Measurements from ENCODE around the gene ZSCAN30. TPM values are rescaled to one million over a fixed set of nuclear protein-coding genes. Genes with fewer than 3 reads are reported as not detected.

ZSCAN30 gene
- total RNA-seq (10 to 100 TPM; 22.7 to 30.9 TPM), polyA plus RNA-seq (ENCODE audit: insufficient read length in 2 of 2) (10 to 100 TPM; 33.6 to 40.3 TPM)
- long read RNA-seq, donor 1, full-length matches to known transcripts: 8 of 114 reads
- long read RNA-seq, donor 1, partial matches to known transcripts: 69 of 114 reads
- long read RNA-seq, donor 1, other reads (novel, unspliced or antisense): 37 of 114 reads
- long read RNA-seq, donor 2, partial matches to known transcripts: 0 of 9 reads
- long read RNA-seq, donor 2, other reads (novel, unspliced or antisense): 7 of 9 reads
- long read RNA-seq, donor 3, full-length matches to known transcripts: 5 of 30 reads
- long read RNA-seq, donor 3, partial matches to known transcripts: 16 of 30 reads
- long read RNA-seq, donor 3, other reads (novel, unspliced or antisense): 9 of 30 reads
- long read RNA-seq, donor 4, full-length matches to known transcripts: 13 of 13 reads
- long read RNA-seq, donor 4, partial matches to known transcripts: 0 of 13 reads
- long read RNA-seq, donor 4, other reads (novel, unspliced or antisense): 0 of 13 reads

DNA sequence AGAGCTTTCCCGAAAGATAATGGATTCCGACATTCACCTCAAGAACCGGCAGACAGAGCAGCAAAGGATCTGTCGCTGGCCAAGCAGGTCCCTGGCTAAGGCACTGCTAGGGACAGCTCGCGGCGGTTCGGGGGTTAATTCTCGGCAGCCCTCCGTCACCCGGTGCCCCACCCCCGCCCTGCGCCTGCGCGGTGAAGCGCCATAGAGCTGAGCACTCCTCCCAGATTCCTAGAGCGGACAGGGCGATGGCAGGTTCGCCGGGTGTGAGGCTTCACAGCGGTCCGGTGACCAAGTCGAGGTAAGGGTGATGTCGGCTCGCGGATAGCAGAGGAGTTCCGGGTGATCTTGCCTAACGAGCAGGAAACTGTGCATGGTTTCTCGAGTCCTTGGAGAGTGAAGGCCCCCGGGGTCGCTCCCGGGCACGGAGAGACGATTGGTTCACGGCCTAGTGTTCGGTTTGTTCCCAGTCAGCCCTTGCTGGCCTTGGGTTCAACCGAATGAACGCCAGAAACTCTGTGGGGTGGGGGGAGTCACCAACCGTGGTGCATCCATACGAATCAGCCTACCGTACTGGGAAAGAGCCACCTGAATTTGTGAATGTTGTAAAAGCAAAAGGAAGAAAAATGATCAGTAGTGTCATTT lies at the start of gene ZSCAN30:
TSS of gene ZSCAN30 (minus strand) at position 136 of the 642 bp plus-strand sequence. CDS start 25,877 bp downstream, outside the sequence.
- Histone ChIP-seq H3K9me3 (ENCODE audit: control insufficient read depth, insufficient read depth, low read length) (no peaks in the 10 kb centered on the region), H3K4me3 (ENCODE audit: low read depth, low read length) (peak within 1 kb of the TSS; percentile 95), H3K27ac (ENCODE audit: low read depth, low read length) (peak within 1 kb of the TSS; percentile 87), H3K27me3 (ENCODE audit: control insufficient read depth, insufficient read depth, low read length) (no peaks in the 10 kb centered on the region), H3K36me3 (ENCODE audit: control insufficient read depth, insufficient read depth, low read length) (no peaks in the 10 kb centered on the region), H3K4me1 (ENCODE audit: control insufficient read depth, insufficient read depth, low read length) (peaks cover 10% of the 10 kb centered on the region)
- under 1% methylated on average over 37 of the region's 41 CpGs for WGBS (ENCODE audit: insufficient coverage)
- peak; percentile 89 to 99 (median 94) for DNase-seq (ENCODE audit: low read depth in 4 of 6, low spot score in 6 of 6)

DNA sequence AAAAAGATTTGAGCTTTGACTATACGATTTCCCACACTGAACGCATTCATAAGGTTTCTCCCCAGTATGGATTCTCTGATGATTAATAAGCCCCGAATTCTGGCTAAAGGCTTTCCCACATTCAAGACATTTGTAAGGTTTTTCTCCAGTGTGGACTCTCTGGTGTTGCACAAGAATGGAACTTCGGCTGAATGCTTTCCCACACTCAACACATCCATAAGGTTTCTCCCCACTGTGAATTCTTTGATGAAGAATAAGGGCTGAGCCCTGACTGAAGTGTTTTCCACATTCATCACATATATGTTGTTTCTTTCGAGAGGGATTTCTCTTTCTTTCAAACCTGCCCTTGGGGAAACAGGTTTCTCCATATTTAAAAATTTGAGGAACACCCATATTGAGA lies 47.3 kb upstream of the ZSCAN30 start:
- WGBS (ENCODE audit: insufficient coverage): 87% methylated on average over 3 of the region's 5 CpGs
- peaks cover 4% of the 10 kb centered on the region for H3K4me1 ChIP-seq (ENCODE audit: control insufficient read depth, insufficient read depth, low read length)
- H3K36me3 ChIP-seq (ENCODE audit: control insufficient read depth, insufficient read depth, low read length): peaks cover 24% of the 10 kb centered on the region
- no peaks in the 10 kb centered on the region for H3K9me3 ChIP-seq (ENCODE audit: control insufficient read depth, insufficient read depth, low read length)
- H3K27me3 ChIP-seq (ENCODE audit: control insufficient read depth, insufficient read depth, low read length): no peaks in the 10 kb centered on the region
- H3K4me3 ChIP-seq (ENCODE audit: low read depth, low read length): no peak overlapping the region
- DNase-seq (ENCODE audit: low read depth in 4 of 6, low spot score in 6 of 6): no peak
- H3K27ac ChIP-seq (ENCODE audit: low read depth, low read length): no peak overlapping the region

DNA sequence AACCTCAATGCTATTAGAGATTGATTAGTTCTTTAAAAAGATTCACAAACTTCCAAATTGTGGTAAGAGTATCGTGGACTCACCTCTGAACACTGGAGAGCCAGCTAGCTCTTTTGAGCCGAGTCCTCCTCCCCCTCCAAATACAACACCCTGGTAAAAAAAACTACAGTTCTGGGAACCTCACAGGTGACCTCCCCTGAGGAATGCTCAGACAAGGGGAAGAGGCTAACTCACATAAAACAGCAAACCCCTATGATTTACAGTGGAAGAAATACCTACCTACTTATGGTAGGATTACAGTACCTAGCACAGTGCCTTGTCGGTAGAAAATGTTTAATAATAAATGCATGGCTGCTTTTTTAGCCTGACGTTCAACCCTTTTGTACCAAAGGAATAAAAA lies 45.8 kb upstream of the ZSCAN30 start:
- WGBS (ENCODE audit: insufficient coverage): 100% methylated on average over 1 of the region's 4 CpGs
- peaks cover 21% of the 10 kb centered on the region for H3K36me3 ChIP-seq (ENCODE audit: control insufficient read depth, insufficient read depth, low read length)

GRCh38 chr18:35334821-35335220 lies 44.8 kb upstream of the ZSCAN30 start:
- Histone ChIP-seq H3K27me3 (ENCODE audit: control insufficient read depth, insufficient read depth, low read length) (no peaks in the 10 kb centered on the region), H3K27ac (ENCODE audit: low read depth, low read length) (no peak overlapping the region), H3K36me3 (ENCODE audit: control insufficient read depth, insufficient read depth, low read length) (peaks cover 16% of the 10 kb centered on the region), H3K9me3 (ENCODE audit: control insufficient read depth, insufficient read depth, low read length) (no peaks in the 10 kb centered on the region), H3K4me3 (ENCODE audit: low read depth, low read length) (no peak overlapping the region), H3K4me1 (ENCODE audit: control insufficient read depth, insufficient read depth, low read length) (no peaks in the 10 kb centered on the region)
- DNase-seq (ENCODE audit: low read depth in 4 of 6, low spot score in 6 of 6): no peak
- WGBS (ENCODE audit: insufficient coverage): 100% methylated on average over 1 of the region's 3 CpGs

More for the DNA sequence above, 45.8 kb upstream of the ZSCAN30 start:
- Histone ChIP-seq H3K9me3 (ENCODE audit: control insufficient read depth, insufficient read depth, low read length) (no peaks in the 10 kb centered on the region), H3K27ac (ENCODE audit: low read depth, low read length) (no peak overlapping the region), H3K27me3 (ENCODE audit: control insufficient read depth, insufficient read depth, low read length) (no peaks in the 10 kb centered on the region), H3K4me1 (ENCODE audit: control insufficient read depth, insufficient read depth, low read length) (no peaks in the 10 kb centered on the region), H3K4me3 (ENCODE audit: low read depth, low read length) (no peak overlapping the region)
- no peak for DNase-seq (ENCODE audit: low read depth in 4 of 6, low spot score in 6 of 6)

GRCh38 chr18:35334212-35334611 lies 44.2 kb upstream of the ZSCAN30 start:
- no CpG with 5 or more reads among the region's 1 CpG for WGBS (ENCODE audit: insufficient coverage)
- Histone ChIP-seq H3K36me3 (ENCODE audit: control insufficient read depth, insufficient read depth, low read length) (peaks cover 10% of the 10 kb centered on the region), H3K9me3 (ENCODE audit: control insufficient read depth, insufficient read depth, low read length) (no peaks in the 10 kb centered on the region)

DNA sequence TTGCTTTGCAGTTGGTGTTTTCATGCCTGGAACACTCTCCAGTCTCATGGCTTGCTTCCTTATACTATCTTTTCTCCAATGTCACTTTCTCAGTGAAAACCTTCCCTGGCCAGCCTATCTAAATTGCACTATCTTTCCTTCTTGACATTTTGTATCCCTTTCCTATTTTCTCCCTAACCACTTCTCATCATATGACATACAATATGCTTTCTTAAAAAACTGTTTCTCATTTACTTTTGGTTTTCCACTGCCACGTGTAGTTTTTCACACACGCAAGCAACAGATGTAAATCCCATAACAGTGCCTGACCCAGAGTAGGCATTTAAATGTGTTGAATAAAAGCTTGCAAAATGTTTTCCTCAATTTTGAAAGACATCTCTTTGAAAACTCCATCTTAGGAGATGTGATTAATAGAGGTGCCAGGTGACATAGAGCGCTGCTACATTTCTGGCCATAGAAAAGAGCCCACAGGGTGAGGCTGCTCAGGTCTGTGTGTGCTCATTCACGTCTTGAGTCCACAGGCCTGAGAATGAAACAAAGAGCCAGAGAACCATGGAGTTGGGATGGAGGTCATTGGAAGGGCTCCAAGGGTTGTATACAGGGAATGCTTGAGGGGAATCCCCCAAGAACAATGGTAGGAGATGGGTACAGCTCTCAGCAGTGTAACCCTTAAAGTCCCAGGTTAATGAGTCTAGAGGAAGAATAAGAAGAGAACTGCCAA lies 41.5 kb upstream of the ZSCAN30 start:
- no peak overlapping the region for H3K27ac ChIP-seq (ENCODE audit: low read depth, low read length)
- H3K4me1 ChIP-seq (ENCODE audit: control insufficient read depth, insufficient read depth, low read length): no peaks in the 10 kb centered on the region
- H3K9me3 ChIP-seq (ENCODE audit: control insufficient read depth, insufficient read depth, low read length): no peaks in the 10 kb centered on the region
- H3K27me3 ChIP-seq (ENCODE audit: control insufficient read depth, insufficient read depth, low read length): no peaks in the 10 kb centered on the region
- no peak for DNase-seq (ENCODE audit: low read depth in 4 of 6, low spot score in 6 of 6)
- 61% methylated on average over 2 of the region's 4 CpGs for WGBS (ENCODE audit: insufficient coverage)
- H3K36me3 ChIP-seq (ENCODE audit: control insufficient read depth, insufficient read depth, low read length): peaks cover 5% of the 10 kb centered on the region
- no peak overlapping the region for H3K4me3 ChIP-seq (ENCODE audit: low read depth, low read length)

More at GRCh38 chr18:35334212-35334611, 44.2 kb upstream of the ZSCAN30 start:
- Histone ChIP-seq H3K4me1 (ENCODE audit: control insufficient read depth, insufficient read depth, low read length) (no peaks in the 10 kb centered on the region), H3K4me3 (ENCODE audit: low read depth, low read length) (no peak overlapping the region), H3K27ac (ENCODE audit: low read depth, low read length) (no peak overlapping the region), H3K27me3 (ENCODE audit: control insufficient read depth, insufficient read depth, low read length) (no peaks in the 10 kb centered on the region)
- DNase-seq (ENCODE audit: low read depth in 4 of 6, low spot score in 6 of 6): no peak

GRCh38 chr18:35328868-35329267 lies 38.8 kb upstream of the ZSCAN30 start:
- H3K9me3 ChIP-seq (ENCODE audit: control insufficient read depth, insufficient read depth, low read length): no peaks in the 10 kb centered on the region
- DNase-seq (ENCODE audit: low read depth in 4 of 6, low spot score in 6 of 6): no peak
- no peaks in the 10 kb centered on the region for H3K4me1 ChIP-seq (ENCODE audit: control insufficient read depth, insufficient read depth, low read length)
- no peak overlapping the region for H3K27ac ChIP-seq (ENCODE audit: low read depth, low read length)
- H3K36me3 ChIP-seq (ENCODE audit: control insufficient read depth, insufficient read depth, low read length): no peaks in the 10 kb centered on the region
- H3K4me3 ChIP-seq (ENCODE audit: low read depth, low read length): no peak overlapping the region
- H3K27me3 ChIP-seq (ENCODE audit: control insufficient read depth, insufficient read depth, low read length): no peaks in the 10 kb centered on the region

DNA sequence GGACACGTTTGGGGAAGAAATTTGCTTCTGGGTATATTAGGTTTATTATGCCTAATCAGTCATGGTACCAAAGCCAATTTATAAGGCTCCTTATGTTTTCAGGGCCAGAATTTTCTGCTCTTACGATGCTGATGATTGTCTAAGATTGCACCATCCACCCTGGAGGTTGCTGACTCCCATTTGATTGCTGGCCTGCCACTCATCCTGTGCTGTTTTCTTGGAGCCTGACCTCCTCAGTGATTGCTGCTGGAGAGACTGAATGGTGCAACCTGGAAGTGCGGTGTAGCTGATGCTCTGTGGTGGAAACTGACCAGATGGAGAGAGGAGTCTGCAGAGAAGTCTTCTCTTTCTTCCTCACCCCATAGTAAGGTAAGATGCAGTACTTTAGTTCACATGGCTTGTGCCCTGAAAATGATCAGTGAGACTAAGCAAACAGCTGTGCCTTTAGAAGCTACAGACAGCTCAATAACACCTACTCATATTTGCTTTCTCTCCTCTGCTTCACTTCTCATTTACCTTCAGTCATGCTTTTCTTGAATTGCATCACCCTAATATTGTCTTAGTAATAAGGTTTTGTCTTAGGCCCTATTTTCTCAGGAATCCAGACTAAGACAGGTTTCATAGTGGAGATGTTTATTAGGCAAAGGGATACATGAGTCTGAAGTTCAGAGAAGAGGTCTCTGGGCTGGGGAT lies 36.8 kb upstream of the ZSCAN30 start:
- Histone ChIP-seq H3K27me3 (ENCODE audit: control insufficient read depth, insufficient read depth, low read length) (no peaks in the 10 kb centered on the region), H3K4me3 (ENCODE audit: low read depth, low read length) (no peak overlapping the region), H3K36me3 (ENCODE audit: control insufficient read depth, insufficient read depth, low read length) (no peaks in the 10 kb centered on the region), H3K27ac (ENCODE audit: low read depth, low read length) (no peak overlapping the region), H3K4me1 (ENCODE audit: control insufficient read depth, insufficient read depth, low read length) (no peaks in the 10 kb centered on the region), H3K9me3 (ENCODE audit: control insufficient read depth, insufficient read depth, low read length) (no peaks in the 10 kb centered on the region)
- DNase-seq (ENCODE audit: low read depth in 4 of 6, low spot score in 6 of 6): no peak
- no CpG with 5 or more reads among the region's 3 CpGs for WGBS (ENCODE audit: insufficient coverage)

All from spinal cord (tissue), 10 donors.